K562 (cell line): ENCODE data around the gene MAMDC4. TPM values are rescaled to one million over a fixed set of nuclear protein-coding genes. Genes with fewer than 3 reads are reported as not detected.

ENCODE experiments used
- BRF1 ChIP-seq: IDR thresholded peaks from 3 replicates; pipeline ENCODE4 v1.6.1; 2011; ENCODE audit warnings: borderline replicate concordance, mild to moderate bottlenecking; ENCODE audit not compliant: insufficient read length; ENCODE audit errors: extremely low read depth
- GABPA ChIP-seq: fragments of 200-800 bp; sonication (Bioruptor generic); conservative IDR thresholded peaks from 2 replicates; pipeline ENCODE4 v1.6.1; 2016; ENCODE audit warnings: low read depth, missing genetic modification characterization, missing compliant biosample characterization
- ILF3 ChIP-seq: fragments of 450-650 bp; IDR thresholded peaks from 2 replicates; pipeline ENCODE4 v1.6.1; 2018; ENCODE audit warnings: antibody characterized with exemption, mild to moderate bottlenecking, moderate library complexity, borderline replicate concordance
- LARP7 ChIP-seq: fragments of 450-650 bp; IDR thresholded peaks from 2 replicates; pipeline ENCODE4 v1.6.1; 2016
- NFATC3 ChIP-seq: fragments of 450-650 bp; IDR thresholded peaks from 2 replicates; pipeline ENCODE4 v1.6.1; 2017; ENCODE audit warnings: mild to moderate bottlenecking
- NRF1 ChIP-seq, 2 experiments: fragments of 450-650 bp; IDR thresholded peaks in 1 of 2; conservative IDR thresholded peaks in 1 of 2; 2 replicates each; pipeline ENCODE4 v1.6.1; 2014; ENCODE audit warnings: mild to moderate bottlenecking in 2 of 2
- TAL1 ChIP-seq: fragments of 450-650 bp; IDR thresholded peaks from 2 replicates; pipeline ENCODE4 v1.6.1; 2016; ENCODE audit warnings: mild to moderate bottlenecking
- TEAD4 ChIP-seq, 2 experiments: sonication (generic) in 1 of 2; formaldehyde crosslinking in 1 of 2; IDR thresholded peaks; 2 replicates each; pipeline versions ENCODE4 v1.6.1 to v1.8.0; 2012 to 2022; ENCODE audit warnings: borderline replicate concordance in 1 of 2, inconsistent platforms in 1 of 2, low read length in 1 of 2, mild to moderate bottlenecking in 1 of 2, missing genetic modification reagents in 1 of 2
- ZNF12 ChIP-seq: sonication (generic); formaldehyde crosslinking; IDR thresholded peaks from 2 replicates; pipeline ENCODE4 v1.4.0; 2020; ENCODE audit warnings: mild to moderate bottlenecking, missing genetic modification reagents
- ZNF766 ChIP-seq: fragments of 200-800 bp; sonication (Bioruptor generic); conservative IDR thresholded peaks from 2 replicates; pipeline ENCODE4 v1.6.1; 2016; ENCODE audit warnings: missing genetic modification characterization, missing compliant biosample characterization
- polyA plus RNA-seq, 8 experiments: library from polyadenylated mRNA; depleted of rRNA in 4 of 8; stranded (reverse) in 5 of 8; unstranded in 3 of 8; fragments of >200 nt; fragmentation: Nextera tagmentation in 2 of 8; fragmentation: Illumina TruSeq in 1 of 8; extraction: Ambion mirVana in 2 of 8; extraction: Trizol in 1 of 8; gene quantifications; 2 replicates each; pipeline versions ENCODE4 v1.2.1 to v1.2.3, GENCODE V29; 2011 to 2014; ENCODE audit warnings: inconsistent platforms in 1 of 8, missing spikeins in 1 of 8
- total RNA-seq, 7 experiments: library from RNA; depleted of rRNA in 6 of 7; stranded (reverse); fragments of >200 nt in 6 of 7; fragmentation: Illumina TruSeq in 2 of 7; extraction: Trizol in 2 of 7; gene quantifications; 2 replicates each; pipeline versions ENCODE4 v1.2.1 to v1.2.3, GENCODE V29; 2011 to 2021; ENCODE audit warnings: low replicate concordance in 1 of 7
- TF ChIP-seq, protein P1 (sequence below): fragments of 250-450 bp; sonication (Bioruptor Pico); IDR thresholded peaks from 2 replicates; pipeline ENCODE4 v1.4.0; 2020; ENCODE audit warnings: mild to moderate bottlenecking, moderate library complexity
- TF ChIP-seq, protein P2 (sequence below): sonication (generic); formaldehyde crosslinking; IDR thresholded peaks from 2 replicates; pipeline ENCODE4 v1.8.1; 2023; ENCODE audit warnings: missing genetic modification reagents, mild to moderate bottlenecking, borderline replicate concordance
- TF ChIP-seq, protein P3 (sequence below), 2 experiments: fragments of 150-350 bp in 1 of 2; IDR thresholded peaks; 2 replicates each; pipeline ENCODE4 v1.6.1; 2012 to 2016; ENCODE audit warnings: low read depth in 2 of 2, low read length in 2 of 2, mild to moderate bottlenecking in 1 of 2, moderate library complexity in 1 of 2
- TF ChIP-seq, protein P4 (sequence below), 3 experiments: fragments of 200-800 bp in 1 of 3; sonication (Bioruptor generic) in 1 of 3; sonication (generic) in 1 of 3; formaldehyde crosslinking in 1 of 3; IDR thresholded peaks; 2 replicates each; pipeline versions ENCODE4 v1.6.1 to v1.8.0; 2016 to 2022; ENCODE audit warnings: mild to moderate bottlenecking in 2 of 3, missing compliant biosample characterization in 2 of 3, missing genetic modification characterization in 2 of 3, missing genetic modification reagents in 1 of 3

MAMDC4 gene
- total and polyA plus RNA-seq, 9 of the 15 experiments (the other 6 are each of a cell fraction or from before 2014, with no cell fraction given) = 0.03 to 10.8 (median 1.5) TPM

DNA sequence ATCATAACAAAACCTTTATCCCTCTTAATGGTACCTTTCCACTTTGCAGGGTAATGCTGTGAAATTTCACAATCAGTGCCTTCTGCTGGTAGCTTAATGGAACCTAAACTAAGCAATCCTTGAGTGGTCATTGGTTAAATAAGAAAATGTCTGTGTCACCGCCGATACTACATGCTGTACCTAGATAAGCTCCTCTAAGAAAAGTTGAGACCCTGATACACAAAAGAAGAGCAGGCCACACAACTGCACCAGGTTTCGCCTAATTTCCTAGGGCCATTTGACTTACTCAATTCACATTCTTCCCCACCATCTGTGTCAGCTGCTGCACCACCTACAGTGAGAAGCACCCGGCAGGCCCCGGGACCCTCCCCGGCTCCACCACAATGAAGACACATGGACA lies 23.0 kb downstream of the MAMDC4 start (continued):
- TF ChIP-seq, protein P1, sequence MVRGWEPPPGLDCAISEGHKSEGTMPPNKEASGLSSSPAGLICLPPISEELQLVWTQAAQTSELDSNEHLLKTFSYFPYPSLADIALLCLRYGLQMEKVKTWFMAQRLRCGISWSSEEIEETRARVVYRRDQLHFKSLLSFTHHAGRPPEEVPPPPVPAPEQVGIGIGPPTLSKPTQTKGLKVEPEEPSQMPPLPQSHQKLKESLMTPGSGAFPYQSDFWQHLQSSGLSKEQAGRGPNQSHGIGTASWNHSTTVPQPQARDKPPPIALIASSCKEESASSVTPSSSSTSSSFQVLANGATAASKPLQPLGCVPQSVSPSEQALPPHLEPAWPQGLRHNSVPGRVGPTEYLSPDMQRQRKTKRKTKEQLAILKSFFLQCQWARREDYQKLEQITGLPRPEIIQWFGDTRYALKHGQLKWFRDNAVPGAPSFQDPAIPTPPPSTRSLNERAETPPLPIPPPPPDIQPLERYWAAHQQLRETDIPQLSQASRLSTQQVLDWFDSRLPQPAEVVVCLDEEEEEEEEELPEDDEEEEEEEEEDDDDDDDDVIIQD (CRISPR knock-in tag) = no peak
- TF ChIP-seq NRF1 (conservative IDR thresholded peaks at IDR 0.05 in 1 of 2, IDR thresholded peaks at IDR 0.05 in 1 of 2) (no peak; a peak in 1 of 4 replicates), ZNF12 (no peak), NFATC3 (no peak), BRF1 (no peak), TEAD4 (IDR thresholded peaks at IDR 0.05; ENCODE audit: low read length) (peak; percentile 85), TEAD4 (CRISPR knock-in tag; IDR thresholded peaks at IDR 0.05; ENCODE audit: borderline replicate concordance) (no peak), LARP7 (no peak), TAL1 (peak; percentile 79), GABPA (tag) (no peak), ILF3 (no peak), ZNF766 (CRISPR knock-in tag) (no peak)
- TF ChIP-seq, protein P2, sequence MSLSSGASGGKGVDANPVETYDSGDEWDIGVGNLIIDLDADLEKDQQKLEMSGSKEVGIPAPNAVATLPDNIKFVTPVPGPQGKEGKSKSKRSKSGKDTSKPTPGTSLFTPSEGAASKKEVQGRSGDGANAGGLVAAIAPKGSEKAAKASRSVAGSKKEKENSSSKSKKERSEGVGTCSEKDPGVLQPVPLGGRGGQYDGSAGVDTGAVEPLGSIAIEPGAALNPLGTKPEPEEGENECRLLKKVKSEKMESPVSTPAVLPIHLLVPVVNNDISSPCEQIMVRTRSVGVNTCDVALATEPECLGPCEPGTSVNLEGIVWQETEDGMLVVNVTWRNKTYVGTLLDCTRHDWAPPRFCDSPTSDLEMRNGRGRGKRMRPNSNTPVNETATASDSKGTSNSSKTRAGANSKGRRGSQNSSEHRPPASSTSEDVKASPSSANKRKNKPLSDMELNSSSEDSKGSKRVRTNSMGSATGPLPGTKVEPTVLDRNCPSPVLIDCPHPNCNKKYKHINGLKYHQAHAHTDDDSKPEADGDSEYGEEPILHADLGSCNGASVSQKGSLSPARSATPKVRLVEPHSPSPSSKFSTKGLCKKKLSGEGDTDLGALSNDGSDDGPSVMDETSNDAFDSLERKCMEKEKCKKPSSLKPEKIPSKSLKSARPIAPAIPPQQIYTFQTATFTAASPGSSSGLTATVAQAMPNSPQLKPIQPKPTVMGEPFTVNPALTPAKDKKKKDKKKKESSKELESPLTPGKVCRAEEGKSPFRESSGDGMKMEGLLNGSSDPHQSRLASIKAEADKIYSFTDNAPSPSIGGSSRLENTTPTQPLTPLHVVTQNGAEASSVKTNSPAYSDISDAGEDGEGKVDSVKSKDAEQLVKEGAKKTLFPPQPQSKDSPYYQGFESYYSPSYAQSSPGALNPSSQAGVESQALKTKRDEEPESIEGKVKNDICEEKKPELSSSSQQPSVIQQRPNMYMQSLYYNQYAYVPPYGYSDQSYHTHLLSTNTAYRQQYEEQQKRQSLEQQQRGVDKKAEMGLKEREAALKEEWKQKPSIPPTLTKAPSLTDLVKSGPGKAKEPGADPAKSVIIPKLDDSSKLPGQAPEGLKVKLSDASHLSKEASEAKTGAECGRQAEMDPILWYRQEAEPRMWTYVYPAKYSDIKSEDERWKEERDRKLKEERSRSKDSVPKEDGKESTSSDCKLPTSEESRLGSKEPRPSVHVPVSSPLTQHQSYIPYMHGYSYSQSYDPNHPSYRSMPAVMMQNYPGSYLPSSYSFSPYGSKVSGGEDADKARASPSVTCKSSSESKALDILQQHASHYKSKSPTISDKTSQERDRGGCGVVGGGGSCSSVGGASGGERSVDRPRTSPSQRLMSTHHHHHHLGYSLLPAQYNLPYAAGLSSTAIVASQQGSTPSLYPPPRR = no peak
- TF ChIP-seq, protein P3, sequence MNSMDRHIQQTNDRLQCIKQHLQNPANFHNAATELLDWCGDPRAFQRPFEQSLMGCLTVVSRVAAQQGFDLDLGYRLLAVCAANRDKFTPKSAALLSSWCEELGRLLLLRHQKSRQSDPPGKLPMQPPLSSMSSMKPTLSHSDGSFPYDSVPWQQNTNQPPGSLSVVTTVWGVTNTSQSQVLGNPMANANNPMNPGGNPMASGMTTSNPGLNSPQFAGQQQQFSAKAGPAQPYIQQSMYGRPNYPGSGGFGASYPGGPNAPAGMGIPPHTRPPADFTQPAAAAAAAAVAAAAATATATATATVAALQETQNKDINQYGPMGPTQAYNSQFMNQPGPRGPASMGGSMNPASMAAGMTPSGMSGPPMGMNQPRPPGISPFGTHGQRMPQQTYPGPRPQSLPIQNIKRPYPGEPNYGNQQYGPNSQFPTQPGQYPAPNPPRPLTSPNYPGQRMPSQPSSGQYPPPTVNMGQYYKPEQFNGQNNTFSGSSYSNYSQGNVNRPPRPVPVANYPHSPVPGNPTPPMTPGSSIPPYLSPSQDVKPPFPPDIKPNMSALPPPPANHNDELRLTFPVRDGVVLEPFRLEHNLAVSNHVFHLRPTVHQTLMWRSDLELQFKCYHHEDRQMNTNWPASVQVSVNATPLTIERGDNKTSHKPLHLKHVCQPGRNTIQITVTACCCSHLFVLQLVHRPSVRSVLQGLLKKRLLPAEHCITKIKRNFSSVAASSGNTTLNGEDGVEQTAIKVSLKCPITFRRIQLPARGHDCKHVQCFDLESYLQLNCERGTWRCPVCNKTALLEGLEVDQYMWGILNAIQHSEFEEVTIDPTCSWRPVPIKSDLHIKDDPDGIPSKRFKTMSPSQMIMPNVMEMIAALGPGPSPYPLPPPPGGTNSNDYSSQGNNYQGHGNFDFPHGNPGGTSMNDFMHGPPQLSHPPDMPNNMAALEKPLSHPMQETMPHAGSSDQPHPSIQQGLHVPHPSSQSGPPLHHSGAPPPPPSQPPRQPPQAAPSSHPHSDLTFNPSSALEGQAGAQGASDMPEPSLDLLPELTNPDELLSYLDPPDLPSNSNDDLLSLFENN (IDR thresholded peaks at IDR 0.05; ENCODE audit: low read depth in 2 of 2, low read length in 2 of 2) = 0 out of 4 replicates have a peak, but pooled peaks of 1 of the 2 experiments have one; percentile 33
- TF ChIP-seq, protein P4, sequence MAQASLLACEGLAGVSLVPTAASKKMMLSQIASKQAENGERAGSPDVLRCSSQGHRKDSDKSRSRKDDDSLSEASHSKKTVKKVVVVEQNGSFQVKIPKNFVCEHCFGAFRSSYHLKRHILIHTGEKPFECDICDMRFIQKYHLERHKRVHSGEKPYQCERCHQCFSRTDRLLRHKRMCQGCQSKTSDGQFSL (CRISPR knock-in tag; IDR thresholded peaks at IDR 0.05) = no peak
- TF ChIP-seq, protein P4 (tag; IDR thresholded peaks at IDR 0.05) = no peak
